Breast epithelium (tissue), 4 donors: ENCODE results near the gene DNAAF8. TPM values are rescaled to one million over a fixed set of nuclear protein-coding genes. Genes with fewer than 3 reads are reported as not detected.

ENCODE experiments used
- DNase-seq, 2 donors: peaks; one replicate each; pipeline ENCODE4 v3.0.0-alpha.2; 2019; ENCODE audit warnings: low spot score in 2 of 2
- H3K27ac ChIP-seq, 2 donors: fragments of 200-600 bp; sonication (generic) in 1 of 2; one replicate each; pipeline ENCODE4 v1.5.1; 2016 to 2019; ENCODE audit warnings: mild to moderate bottlenecking in 1 of 2
- H3K27me3 ChIP-seq, 2 donors: fragments of 200-600 bp; sonication (generic) in 1 of 2; one replicate each; pipeline versions ENCODE4 v1.5.1 to v1.6.0; 2017 to 2019; ENCODE audit warnings: control low read depth in 1 of 2, mild to moderate bottlenecking in 1 of 2
- H3K36me3 ChIP-seq: fragments of 200-600 bp; one replicate; pipeline ENCODE4 v1.5.1; 2019
- H3K4me1 ChIP-seq, 2 donors: fragments of 200-600 bp; sonication (generic); one replicate each; pipeline ENCODE4 v1.5.1; 2016 to 2019; ENCODE audit warnings: control low read depth in 1 of 2
- H3K4me3 ChIP-seq, 3 donors: fragments of 200-600 bp; sonication (generic); 1 replicate in 2 of 3; 2 replicates in 1 of 3; pipeline ENCODE4 v1.5.1; 2016 to 2019; ENCODE audit warnings: mild to moderate bottlenecking in 3 of 3, moderate library complexity in 2 of 3
- H3K9me3 ChIP-seq, 2 donors: fragments of 200-600 bp; sonication (generic) in 1 of 2; one replicate each; pipeline ENCODE4 v1.5.1; 2016 to 2019; ENCODE audit warnings: control low read depth in 1 of 2
- POLR2A ChIP-seq: fragments of 450-650 bp; IDR thresholded peaks from one replicate; pipeline ENCODE4 v1.6.1; 2016; ENCODE audit warnings: antibody characterized with exemption, mild to moderate bottlenecking, moderate library complexity
- POLR2AphosphoS5 ChIP-seq, 3 donors: sonication (generic); formaldehyde crosslinking; IDR thresholded peaks; one replicate each; pipeline ENCODE4 v1.6.1; 2017; ENCODE audit warnings: antibody characterized with exemption in 3 of 3
- intact Hi-C: fragments of 100-400 bp; cut with DNase I; formaldehyde crosslinking; loops from one replicate; pipeline ENCODE4 v1.15.1; 2023; ENCODE audit warnings: low total_unique reads
- total RNA-seq, 3 donors: library from RNA; depleted of rRNA; stranded (reverse); fragments of >200 nt; gene quantifications; one replicate each; pipeline ENCODE4 v1.1.0, GENCODE V29; 2016
- TF ChIP-seq, protein P1 (sequence below), 3 donors: fragments of 450-650 bp; IDR thresholded peaks; one replicate each; pipeline ENCODE4 v1.5.1; 2016 to 2017; ENCODE audit warnings: antibody characterized with exemption in 3 of 3, mild to moderate bottlenecking in 3 of 3, moderate library complexity in 3 of 3

DNAAF8 gene
- total RNA-seq, 3 donors from 2014 or later: 1.3 to 2.3 (median 1.8) TPM

DNA sequence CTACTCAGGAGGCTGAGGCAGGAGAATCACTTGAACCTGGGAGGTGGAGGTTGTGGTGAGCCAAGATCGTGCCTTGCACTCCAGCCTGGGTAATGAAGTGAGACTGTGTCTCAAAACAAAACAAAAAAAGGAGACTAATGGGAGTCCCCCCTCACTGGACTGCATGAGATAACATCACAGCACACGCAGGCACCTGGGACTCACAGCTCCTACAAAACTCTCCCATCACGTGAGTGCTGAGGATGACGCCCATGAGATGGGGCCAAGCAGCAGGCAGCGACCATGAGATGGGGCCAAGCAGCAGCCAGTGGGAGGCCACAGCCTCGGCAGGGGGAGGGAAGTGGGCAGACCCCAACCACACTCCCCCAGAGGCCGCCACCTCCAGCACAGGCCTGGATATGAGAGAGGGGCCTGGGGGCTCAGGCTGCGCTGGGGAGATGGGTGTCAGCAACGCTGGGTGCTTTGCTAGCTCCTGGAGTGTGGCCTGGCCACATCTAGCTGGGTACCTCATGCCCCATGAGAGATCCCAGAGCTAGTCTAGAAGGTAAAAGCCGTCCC lies 15.4 kb downstream of the DNAAF8 start:
- Histone ChIP-seq H3K4me3 (no peak overlapping the region), H3K36me3 (peaks cover 11% of the 10 kb centered on the region), H3K27ac (no peak overlapping the region), H3K27me3 (no peaks in the 10 kb centered on the region), H3K9me3 (no peaks in the 10 kb centered on the region), H3K4me1 (no peaks in the 10 kb centered on the region)
- intact Hi-C loops: no loop called here
- no peak for DNase-seq
- TF ChIP-seq, protein P1, sequence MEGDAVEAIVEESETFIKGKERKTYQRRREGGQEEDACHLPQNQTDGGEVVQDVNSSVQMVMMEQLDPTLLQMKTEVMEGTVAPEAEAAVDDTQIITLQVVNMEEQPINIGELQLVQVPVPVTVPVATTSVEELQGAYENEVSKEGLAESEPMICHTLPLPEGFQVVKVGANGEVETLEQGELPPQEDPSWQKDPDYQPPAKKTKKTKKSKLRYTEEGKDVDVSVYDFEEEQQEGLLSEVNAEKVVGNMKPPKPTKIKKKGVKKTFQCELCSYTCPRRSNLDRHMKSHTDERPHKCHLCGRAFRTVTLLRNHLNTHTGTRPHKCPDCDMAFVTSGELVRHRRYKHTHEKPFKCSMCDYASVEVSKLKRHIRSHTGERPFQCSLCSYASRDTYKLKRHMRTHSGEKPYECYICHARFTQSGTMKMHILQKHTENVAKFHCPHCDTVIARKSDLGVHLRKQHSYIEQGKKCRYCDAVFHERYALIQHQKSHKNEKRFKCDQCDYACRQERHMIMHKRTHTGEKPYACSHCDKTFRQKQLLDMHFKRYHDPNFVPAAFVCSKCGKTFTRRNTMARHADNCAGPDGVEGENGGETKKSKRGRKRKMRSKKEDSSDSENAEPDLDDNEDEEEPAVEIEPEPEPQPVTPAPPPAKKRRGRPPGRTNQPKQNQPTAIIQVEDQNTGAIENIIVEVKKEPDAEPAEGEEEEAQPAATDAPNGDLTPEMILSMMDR (IDR thresholded peaks at IDR 0.05): no peak
- TF ChIP-seq POLR2A (no peak), POLR2AphosphoS5 (IDR thresholded peaks at IDR 0.05) (no peak)

DNA sequence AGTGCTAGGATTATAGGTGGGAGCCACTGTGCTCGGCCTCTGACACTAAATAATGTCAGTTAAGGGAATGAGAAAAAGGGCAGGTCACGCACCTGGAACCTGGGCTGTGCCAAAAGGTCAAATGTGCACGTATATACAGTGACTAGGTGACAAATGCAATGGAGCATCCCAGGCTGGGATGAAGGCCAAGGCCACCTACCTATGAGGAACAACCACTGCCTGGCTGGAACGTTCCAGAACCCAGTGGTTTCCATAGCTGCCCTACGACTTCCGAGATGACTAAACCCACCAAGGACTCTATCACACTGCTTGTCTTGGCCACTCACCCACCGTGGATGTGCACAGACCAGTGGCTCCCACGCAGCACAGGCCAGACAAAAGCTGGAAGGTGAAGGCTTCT lies 16.6 kb downstream of the DNAAF8 start:
- intact Hi-C loops: no loop called here
- no peak for TF ChIP-seq POLR2AphosphoS5 (IDR thresholded peaks at IDR 0.05)
- TF ChIP-seq, protein P1 (IDR thresholded peaks at IDR 0.05): no peak
- H3K4me1 ChIP-seq: no peaks in the 10 kb centered on the region
- DNase-seq: no peak
- H3K36me3 ChIP-seq: peaks cover 11% of the 10 kb centered on the region
- H3K4me3 ChIP-seq: no peak overlapping the region
- no peak overlapping the region for H3K27ac ChIP-seq
- H3K9me3 ChIP-seq: no peaks in the 10 kb centered on the region
- H3K27me3 ChIP-seq: no peaks in the 10 kb centered on the region

DNA sequence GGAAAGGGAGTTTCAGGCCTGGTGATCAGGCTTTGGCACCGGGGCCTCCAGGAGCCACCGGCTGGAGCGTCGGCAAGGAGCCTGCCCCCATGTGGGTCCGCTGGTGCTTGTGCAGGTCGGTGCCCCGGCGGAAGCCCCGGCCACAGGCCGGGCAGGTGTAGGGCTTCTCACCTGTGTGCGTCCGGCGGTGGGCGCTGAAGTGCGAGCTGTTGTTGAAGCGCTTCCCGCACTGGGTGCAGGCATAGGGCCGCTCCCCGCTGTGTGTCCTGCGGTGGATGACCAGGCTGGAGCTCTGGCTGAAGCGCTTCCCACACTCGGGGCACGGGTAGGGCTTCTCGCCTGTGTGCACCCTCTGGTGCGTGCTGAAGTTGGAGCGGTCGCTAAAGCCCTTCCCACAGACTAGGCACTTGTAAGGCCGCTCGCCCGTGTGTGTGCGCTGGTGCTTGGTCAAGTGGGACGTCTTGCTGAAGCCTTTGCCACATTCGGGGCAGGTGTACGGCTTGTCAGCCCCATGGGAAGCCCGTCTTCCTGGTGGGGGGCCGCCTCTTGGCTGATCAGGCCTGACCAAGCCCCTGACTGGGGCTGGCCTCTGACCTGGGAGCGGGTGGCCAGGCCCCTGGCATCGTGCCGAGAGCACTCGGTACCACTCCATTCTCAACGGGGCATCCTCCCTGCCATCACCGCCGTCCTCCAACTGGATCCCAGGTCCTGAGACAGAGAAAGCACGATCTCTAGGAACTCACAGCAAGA lies 18.2 kb downstream of the DNAAF8 start:
- intact Hi-C loops: no loop called here
- no peak for DNase-seq
- Histone ChIP-seq H3K27ac (no peak overlapping the region), H3K36me3 (peaks cover 11% of the 10 kb centered on the region), H3K27me3 (no peaks in the 10 kb centered on the region), H3K9me3 (no peaks in the 10 kb centered on the region), H3K4me1 (no peaks in the 10 kb centered on the region), H3K4me3 (no peak overlapping the region)
- no peak for TF ChIP-seq POLR2AphosphoS5 (IDR thresholded peaks at IDR 0.05)
- TF ChIP-seq, protein P1 (IDR thresholded peaks at IDR 0.05): no peak
- TF ChIP-seq POLR2A: no peak

DNA sequence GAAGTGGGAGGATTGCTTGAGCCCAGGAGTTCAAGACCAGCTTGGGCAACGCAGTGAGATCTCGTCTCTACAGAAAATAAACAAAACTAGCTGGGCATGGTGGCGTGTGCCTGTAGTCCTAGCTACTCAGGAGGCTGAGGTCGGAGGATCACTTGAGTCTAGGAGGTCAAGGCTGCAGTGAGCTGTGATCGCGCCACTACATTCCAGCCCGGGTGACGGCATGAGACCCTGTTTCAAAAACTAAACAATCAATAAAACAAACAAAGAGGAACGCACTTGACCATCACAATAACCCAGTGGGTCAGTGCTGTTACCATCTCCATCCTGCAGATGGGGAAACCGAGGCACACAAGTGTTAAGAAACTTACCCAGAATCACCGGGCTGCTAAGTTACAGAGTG lies 18.9 kb downstream of the DNAAF8 start:
- TF ChIP-seq POLR2A: no peak
- TF ChIP-seq, protein P1 (IDR thresholded peaks at IDR 0.05): no peak
- intact Hi-C loops: no loop called here
- H3K4me1 ChIP-seq: no peaks in the 10 kb centered on the region
- H3K9me3 ChIP-seq: no peaks in the 10 kb centered on the region
- no peak for DNase-seq
- no peak overlapping the region for H3K27ac ChIP-seq
- H3K4me3 ChIP-seq: no peak overlapping the region
- no peaks in the 10 kb centered on the region for H3K27me3 ChIP-seq
- H3K36me3 ChIP-seq: peaks cover 11% of the 10 kb centered on the region

DNA sequence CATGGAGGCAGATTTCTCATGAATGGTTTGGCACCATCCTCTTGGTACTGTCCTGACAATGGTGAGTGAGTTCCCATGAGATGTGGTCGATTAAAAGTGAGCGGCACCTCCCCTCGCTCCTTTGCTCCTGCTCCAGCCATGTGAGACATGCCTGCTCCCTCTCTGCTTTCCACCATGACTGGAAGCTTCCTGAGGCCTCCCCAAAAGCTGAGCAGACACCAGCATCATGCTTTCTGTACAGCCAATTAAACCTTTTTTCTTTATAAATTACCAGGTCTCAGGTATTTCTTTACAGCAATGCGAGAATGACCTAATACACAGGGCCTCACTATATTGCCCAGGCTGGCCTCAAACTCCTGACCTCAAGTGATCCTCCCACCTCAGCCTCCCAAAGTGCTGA lies 20.5 kb downstream of the DNAAF8 start:
- Histone ChIP-seq H3K27me3 (no peaks in the 10 kb centered on the region), H3K4me3 (no peak overlapping the region), H3K36me3 (peaks cover 12% of the 10 kb centered on the region), H3K27ac (no peak overlapping the region), H3K4me1 (no peaks in the 10 kb centered on the region), H3K9me3 (no peaks in the 10 kb centered on the region)
- TF ChIP-seq, protein P1 (IDR thresholded peaks at IDR 0.05): no peak
- TF ChIP-seq POLR2AphosphoS5 (IDR thresholded peaks at IDR 0.05) (no peak), POLR2A (no peak)
- no peak for DNase-seq
- intact Hi-C loops: no loop called here
